Stimulated activated CD8-positive, alpha-beta memory T cell treated with anti-CD3 and anti-CD28 coated beads, Interleukin-7, amount 100 ng/mL, for 48 hours (primary cell): ENCODE measurements around the gene SLC27A5.

ENCODE experiments used
- DNase-seq, 2 donors: peaks; one replicate each; pipeline ENCODE4 v3.0.0-alpha.2; 2020; ENCODE audit warnings: low read depth in 1 of 2; ENCODE audit errors: extremely low read depth in 1 of 2

Gene SLC27A5, protein sequence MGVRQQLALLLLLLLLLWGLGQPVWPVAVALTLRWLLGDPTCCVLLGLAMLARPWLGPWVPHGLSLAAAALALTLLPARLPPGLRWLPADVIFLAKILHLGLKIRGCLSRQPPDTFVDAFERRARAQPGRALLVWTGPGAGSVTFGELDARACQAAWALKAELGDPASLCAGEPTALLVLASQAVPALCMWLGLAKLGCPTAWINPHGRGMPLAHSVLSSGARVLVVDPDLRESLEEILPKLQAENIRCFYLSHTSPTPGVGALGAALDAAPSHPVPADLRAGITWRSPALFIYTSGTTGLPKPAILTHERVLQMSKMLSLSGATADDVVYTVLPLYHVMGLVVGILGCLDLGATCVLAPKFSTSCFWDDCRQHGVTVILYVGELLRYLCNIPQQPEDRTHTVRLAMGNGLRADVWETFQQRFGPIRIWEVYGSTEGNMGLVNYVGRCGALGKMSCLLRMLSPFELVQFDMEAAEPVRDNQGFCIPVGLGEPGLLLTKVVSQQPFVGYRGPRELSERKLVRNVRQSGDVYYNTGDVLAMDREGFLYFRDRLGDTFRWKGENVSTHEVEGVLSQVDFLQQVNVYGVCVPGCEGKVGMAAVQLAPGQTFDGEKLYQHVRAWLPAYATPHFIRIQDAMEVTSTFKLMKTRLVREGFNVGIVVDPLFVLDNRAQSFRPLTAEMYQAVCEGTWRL

DNA sequence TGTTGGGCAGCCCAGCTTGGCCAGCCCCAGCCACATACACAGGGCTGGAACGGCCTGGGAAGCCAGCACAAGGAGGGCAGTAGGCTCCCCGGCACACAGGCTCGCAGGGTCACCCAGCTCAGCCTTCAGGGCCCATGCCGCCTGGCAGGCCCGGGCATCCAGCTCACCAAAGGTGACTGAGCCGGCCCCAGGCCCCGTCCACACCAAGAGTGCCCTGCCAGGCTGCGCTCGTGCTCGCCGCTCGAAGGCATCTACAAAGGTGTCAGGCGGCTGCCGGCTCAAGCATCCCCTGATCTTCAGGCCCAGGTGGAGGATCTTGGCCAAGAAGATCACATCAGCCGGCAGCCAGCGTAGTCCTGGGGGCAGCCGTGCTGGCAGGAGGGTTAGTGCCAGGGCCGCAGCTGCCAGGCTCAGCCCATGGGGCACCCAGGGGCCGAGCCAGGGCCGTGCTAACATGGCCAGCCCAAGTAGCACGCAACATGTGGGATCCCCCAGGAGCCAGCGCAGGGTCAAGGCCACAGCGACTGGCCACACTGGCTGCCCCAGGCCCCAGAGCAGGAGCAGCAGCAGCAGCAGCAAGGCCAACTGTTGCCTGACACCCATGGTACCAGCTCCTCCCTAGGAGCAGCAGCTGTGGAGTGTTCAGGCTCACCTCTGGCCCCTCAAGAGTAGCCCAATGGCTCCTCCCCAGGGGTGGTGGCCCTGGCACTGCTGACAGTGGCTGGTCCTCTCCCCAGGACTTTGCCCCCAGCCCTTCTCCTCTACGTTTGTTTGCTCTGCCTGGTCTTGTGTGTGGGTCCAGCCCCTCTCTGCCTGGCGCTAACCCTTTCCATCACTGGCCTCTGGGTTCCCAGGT, at the start of gene SLC27A5:
Gene SLC27A5 (minus strand): TSS at position 640 of the 856 bp plus-strand sequence. CDS start 37 bp downstream, at position 603.
- no peak for DNase-seq

DNA sequence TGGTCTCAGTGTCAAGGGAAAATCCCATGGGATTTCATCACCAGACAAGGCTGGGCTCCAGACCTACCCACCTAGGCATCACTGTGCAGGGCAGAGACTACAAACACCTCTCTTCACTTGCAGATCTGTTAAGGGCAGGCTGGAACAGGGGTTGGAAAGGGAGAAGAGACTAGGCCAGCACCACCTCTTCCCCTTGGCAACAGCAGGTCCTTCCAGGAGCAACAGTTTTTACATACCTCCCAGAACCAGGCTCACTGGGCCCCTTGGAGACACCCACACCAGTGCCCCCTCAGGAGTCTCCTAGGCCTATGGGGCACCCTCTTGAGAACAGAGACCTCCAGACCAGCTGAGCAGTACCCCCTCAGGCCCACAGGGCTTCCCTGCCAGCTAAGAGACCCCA, 49.1 kb upstream of the SLC27A5 start:
- DNase-seq = no peak

DNA sequence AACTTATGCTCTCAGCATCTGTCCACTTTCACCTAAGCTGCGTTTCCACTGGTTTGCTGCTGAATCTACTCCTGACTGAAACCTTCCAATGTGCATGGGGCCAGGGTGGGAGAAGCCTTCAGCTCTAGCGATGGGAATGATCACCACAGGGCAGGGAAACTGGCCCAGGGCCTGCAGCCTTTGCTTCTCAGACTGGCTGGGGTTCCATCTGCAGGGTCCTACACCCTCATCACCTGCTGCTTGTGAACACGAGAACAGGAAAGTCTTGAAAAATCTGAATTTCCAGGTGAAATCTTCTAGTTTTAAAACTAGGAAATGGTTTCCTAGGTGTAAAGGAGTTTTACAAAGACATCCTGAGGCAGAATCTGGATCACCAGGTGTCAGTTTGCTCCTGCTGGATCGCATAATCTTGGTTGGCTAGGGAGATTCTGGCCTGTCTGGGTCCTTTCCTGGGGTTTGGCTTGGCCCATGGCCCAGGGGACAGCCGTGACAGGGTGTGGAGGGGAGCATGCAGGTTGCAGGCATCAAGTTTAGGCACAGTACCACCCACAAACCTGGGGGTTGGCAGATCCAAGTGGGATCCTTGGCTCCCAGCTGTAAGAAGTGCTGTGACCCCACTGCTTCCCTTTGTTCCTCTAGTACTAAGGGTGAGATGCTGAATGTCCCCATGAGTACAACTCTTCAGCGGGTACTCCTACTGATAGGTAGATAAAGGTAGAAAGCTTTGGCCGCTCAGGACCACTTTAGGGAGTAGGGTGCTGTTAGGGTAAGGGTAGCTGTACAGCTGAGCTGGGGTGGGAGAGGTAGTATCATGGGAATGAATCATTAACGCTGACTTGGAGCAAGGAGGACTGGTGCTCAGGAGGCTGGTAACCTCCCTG, 48.5 kb upstream of the SLC27A5 start:
- no peak for DNase-seq

DNA sequence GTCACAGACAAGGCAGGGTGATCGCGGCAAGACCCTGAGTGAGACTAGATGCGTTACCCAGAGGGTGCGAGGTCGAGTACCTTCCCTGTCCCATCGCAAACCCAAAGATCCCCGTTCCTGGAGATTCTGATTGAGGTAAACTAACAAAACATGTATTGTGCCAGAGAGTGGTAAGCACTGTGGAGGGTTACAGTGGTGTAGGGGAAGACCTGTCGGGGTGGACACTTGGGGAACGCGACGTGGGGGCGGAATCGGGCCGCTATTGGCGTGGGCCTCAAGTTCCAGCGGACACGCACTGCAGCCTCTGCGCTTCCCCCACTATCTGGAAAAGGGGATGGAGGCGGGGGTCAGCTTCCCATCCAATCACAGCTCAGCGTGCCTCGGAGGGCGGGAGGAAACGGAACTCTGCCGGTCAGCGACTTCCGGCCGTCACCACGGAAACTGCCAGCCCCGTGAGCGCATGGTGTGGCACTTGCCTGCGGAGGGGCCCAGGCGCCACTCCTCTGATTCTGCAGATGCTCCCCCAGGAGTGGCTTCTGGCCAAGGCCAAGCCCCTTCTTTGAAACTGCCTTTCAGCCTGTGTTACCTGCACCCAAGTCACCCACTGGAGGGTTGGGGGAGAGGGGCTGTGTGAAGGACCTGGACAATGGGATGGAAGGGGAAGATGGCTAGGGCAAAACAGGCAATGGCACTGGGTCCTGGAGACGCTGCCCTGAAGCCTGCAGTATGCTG, 47.6 kb upstream of the SLC27A5 start:
- peak; percentile 75 to 90 for DNase-seq

DNA sequence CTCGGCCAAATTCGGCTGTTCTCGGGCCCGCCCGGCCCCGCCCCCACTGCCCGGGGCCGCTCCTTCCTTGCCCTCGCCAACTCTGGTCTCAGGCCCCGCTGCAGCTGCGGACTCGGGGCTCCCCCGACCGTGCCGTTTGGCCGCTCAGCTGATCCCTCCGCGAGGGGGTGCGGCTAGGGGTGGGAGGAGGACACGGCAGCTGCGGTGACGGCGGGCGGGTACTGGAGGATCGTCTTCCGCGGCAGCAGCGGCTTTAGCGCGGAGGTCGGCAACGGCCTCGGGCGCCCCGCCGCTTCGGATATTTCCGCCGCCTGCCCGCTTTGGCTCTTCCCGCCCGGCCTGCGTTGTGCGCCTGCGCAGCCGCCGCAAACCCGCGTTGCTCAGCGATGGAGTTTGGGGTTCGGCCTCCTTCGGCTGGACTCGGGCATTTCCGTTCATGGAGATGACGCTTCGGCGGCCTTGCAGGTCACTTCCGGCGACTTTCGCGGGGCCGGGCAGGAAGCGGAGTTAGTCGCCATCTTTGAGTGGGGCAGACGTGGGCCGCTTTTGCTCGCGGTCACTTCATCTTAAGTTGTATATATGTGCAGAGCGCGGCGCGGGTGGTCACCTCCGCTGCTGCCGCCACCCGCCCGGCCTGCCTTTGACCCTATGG, 47.0 kb upstream of the SLC27A5 start:
- DNase-seq = peak; percentile 99 to 100

DNA sequence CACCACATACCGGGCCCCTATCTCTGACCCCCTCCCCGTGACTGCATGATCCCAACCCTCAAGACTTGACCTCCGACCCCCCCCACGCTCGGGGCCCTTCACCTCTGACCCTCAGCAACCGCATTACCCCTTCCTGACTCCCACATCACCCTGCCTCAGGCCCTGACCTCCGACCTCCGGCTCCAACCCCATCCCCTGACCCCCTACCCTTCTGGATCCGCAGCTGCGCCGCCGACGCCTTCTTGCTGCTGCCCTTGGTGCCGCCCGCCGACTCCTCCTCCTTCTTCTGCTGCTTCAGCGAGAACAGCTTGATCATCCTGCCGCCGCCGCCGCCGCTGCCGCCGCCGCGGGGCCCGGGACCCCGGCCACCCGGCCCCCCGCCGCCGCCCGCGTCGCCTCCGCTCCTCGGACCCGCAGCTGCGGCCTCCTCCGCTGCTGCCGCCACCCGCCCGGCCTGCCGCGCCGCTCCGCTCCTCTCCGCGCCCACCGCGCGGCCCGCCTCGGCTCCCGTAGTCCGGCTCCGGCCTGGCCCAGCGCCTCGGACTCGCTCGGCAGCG, 46.4 kb upstream of the SLC27A5 start, which contains the start of gene UBE2M:
Gene UBE2M (minus strand): TSS at position 546 of the 557 bp plus-strand sequence. CDS start 230 bp downstream, at position 316.
- DNase-seq = no peak

DNA sequence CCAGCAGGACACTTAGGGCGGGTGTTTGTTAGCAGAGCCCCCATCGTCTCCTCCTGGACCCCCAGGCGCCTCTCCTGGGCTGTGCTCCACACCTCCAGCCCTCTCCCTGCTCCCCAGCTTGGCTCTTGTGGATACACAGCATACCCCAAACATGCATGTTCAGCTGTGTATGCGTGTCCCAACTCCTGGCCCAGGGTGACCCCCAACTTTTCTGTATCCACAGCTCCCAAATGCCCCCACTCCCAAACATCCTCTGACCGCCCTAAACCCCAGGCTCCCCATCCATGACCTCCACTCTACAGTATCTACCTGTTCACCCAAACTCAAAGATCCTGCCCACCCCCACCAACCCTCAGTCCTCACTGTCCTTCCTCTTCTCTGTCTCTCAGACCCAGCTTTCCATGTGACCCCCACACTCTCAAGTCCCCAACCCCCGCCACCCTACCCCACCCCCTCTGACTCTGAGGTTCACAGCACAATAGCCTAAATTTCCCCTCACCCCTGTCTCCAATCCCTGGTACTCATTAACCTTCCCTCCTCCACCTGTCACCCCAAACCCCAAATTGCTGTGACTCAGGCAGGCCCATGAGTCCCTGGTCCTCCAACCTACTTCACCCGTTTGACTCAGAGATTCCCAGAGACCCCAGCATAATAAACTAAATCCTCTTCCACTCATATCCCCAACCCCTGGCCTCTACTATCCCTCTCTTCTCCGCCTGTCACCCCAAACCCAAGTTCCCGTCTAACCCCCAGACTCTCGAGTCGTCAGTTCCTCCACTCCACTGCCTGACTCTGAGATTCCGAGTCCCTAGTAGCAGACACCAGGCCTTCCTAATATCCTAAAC, 45.7 kb upstream of the SLC27A5 start:
- no peak for DNase-seq

DNA sequence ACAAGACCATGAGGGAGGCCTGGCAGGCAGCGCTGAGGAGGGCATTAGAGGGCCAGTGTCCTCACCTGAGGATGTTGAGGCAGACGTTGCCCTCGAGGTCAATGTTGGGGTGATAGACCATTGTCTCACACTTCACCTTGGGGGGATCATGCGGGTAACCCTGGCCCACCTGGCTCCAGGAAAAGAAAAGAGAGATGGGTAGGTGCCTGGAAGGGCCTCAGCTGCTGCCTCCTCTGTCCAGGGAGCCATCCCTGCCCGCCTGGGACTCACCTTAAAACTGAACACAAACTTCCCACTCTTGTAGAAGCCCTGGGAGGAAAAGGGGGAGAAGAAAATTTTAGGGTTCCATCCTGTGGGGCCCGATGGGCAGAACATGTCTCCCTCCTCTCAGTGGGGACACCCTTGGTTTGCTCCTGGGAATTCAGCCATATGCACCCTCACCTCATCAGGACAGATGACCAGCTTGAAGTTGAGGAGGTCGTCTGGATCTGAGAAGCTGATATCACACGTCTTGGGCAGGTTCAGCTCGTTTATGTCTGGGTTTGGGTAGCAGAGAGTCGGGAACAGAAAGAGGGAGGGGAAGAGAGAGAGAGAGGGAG, 44.9 kb upstream of the SLC27A5 start:
- DNase-seq = no peak

DNA sequence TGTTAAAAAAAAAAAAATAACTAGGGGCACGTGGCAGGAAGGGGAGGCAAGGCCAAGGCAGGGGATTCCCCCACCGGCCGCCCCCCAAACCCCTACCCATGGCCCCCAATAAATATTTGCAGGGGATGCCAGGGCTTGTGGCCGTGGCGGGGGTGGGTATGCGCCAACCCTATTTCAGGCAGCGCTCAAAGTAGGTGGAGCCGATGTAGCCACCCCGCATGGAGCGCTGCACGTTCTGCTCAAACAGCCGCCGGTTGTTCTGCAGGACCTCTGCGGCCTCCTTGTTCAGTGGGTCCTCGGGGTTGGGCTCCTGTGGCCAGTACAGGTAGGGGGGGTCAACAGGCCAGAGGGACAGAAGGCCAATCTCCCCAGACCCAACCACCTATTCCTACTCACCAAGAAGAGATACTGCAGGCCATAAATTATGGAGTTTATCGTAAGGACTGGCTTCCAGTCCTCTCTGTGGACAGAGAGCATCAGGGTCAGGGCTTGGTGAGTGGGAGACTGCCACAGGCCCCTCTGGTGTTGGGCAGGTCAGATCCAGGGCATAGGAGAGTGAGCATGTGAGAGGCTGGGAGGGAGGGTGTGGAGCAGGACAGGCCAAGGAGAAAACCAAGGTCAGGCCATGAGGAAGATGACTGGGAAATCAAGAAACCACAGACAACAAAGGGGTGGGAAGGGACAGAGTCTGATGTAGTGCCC, 44.3 kb upstream of the SLC27A5 start:
- DNase-seq = no peak

DNA sequence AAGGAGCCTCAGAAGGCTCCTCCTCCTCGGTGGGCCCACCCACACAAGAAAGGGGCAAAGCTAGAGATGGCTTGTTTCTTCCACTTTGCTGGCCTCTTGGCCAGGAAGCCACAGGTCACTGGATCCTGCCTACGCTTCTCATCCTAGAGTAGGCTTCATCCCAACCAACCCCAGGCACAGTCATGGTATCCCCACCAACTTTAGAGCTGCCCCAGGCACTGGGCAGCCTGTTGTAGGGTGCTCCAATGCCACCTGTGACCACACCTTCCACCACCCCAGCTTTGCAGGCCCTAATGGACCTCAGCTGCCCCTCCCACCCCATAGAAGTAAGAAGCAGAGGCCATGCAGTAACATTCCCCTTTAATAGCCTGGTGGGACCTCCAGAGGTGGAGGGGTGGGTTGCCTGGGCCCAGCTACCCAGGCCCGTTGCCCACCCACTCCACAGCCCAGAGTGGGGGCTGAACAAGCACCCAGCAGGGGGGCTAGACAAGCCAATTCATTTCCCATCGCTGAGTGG, 43.6 kb upstream of the SLC27A5 start:
- DNase-seq = no peak

DNA sequence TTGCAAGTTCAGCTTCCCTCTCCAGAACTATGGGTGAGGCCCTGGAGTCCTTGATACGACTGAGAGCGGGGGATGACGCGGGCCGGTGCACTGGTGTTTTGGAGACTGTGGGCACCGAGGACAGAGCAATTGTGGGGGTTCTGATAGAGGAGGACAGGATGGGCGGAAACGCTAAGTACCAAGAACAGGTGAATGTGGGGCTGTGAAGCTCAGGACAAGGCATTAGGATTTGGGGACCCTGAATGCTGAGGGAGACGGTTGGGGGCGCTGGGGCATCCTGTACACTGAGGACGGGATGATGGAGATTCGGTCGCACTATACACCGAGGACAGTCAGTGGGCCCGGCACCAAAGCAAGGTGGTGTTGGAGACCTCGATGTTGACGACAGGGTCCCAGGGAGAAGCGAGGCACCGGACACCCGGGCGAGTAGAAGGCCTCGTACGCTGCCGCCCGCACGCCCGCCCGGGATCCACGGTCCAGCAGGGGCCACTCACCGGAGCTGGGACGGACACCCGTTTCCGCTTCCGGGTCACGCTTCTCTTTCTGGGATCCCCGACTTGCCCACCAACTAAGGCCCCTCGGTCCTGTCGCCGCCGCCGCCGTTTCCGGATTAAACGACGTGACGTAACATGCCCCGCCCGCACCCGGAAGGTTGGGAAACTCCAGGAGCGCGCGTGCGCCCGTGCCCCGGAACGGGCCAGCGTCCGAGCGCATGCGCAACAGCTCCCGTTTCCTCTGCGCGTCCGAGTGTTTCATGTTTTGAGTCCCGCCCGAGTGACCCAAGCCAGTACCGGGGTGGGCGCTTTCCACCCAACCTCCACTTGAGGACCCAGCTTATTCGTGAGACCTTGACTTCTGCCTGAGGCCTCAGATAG, 42.9 kb upstream of the SLC27A5 start, which contains the start of gene CHMP2A:
Gene CHMP2A (minus strand): TSS at position 612 of the 875 bp plus-strand sequence. CDS start 893 bp downstream, outside the sequence.
- peak; percentile 98 for DNase-seq

DNA sequence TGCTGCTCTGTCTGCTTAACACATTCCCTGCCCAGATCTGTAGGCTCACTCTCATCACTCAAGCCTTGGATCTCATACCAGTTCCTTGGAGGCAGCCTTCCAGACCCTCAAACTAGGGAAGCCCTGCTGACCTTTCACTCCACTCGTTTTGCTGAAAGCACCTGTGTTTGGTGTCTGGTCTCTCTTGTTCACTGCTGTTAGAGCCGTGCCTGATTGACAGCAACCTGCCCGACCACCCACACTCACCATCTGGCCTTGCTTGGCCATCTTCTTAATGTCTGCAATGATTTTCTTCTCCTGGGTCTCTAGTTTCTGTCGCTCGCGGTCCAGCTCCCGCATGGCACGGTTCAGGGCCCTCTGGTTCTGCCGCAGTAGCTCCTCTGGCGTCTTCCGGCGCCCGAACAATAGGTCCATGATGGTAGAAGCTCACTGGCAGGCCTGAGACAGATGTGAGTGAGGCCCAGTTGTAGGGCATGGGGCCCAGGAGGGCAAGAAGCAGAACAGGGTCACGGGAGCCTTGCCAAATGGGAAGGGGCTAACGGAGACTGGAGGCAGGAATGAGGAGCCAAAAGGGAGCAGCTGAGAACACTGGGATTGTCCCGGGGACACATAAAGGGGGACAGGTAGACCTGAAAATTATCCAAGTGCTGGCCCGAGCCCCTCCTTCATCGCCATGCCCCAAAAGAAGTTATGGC, 42.2 kb upstream of the SLC27A5 start:
- no peak for DNase-seq

DNA sequence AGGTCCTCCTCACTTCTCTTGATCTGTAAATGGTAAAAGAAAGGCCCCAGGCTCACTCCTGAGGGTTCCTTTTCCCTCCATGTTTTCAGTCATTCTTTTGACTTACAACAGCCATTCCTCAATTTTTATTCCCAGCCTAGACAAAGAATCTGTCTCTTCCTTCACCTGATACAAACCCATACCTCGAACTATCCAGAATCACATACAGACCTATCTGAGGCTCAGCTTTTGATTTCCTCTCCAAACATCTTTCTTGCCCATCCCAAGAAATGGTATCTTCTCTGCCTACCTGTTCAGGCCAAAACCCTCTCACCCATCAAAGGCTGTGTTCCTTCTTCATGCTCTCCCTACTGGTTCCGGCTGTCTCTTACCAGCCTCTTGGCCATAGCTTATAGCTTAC, 40.9 kb upstream of the SLC27A5 start:
- no peak for DNase-seq

DNA sequence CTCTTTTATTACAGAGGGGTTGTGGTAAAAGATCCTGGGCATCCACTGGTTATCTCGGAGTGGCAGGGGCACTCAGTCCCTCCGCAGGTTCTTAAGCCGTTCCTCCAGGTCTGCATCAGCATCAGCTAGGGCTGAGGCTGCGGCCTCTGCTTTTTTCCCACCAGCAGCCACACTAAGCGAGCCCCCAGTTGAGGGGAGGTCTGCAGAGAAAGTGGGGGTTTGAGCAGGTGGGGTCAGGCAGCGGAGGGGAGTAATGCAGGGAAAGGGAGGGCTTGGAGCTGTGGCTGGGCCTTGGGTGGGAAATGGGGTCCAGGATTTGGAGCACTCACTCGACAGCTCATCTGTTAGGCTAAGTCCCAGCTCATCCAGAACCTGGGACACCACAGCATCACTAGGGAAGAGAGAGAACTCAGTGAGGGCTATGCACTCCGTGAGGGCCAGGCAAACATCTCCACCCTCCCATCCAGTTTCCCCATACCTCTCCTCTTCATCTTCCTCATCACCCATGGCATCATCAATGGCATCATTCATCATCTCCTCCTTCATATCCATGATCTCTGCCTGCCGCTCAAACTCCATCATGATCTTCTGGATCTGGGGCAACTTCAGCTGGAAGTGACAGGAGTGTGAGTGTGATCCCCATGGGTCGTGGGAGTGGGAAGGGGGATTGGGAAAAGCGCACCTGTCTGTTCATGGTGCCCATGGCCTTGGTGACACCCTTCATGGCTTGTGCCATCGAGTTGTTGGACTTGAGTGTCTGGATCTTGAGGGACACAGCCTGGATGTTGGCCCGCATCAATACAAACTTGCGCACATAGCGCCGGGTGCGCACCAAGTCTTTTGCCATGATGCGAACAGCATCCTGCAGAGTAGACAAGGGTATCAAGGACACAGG, 40.0 kb upstream of the SLC27A5 start:
- no peak for DNase-seq
